HepG2 (cell line): ENCODE measurements around the gene ZFP62. TPM values are rescaled to one million over a fixed set of nuclear protein-coding genes. Genes with fewer than 3 reads are reported as not detected.

Experiments
- ATAC-seq: fragments of 200-7000 bp; cut with Tn5 transposase; 3 replicates; pipeline ENCODE4 v1.9.1; 2020; ENCODE audit warnings: mild to moderate bottlenecking, moderate library complexity
- BruUV-seq: library from RNA; stranded (reverse); fragments of 400-500 nt; replicated peaks from 2 replicates; lab custom pipeline; 2021; lab: Mats Ljungman, UMichigan
- CTCF ChIA-PET: fragments of 300-600 bp; formaldehyde crosslinking; extraction: SDS; loops from one replicate; lab custom pipeline; 2021; ENCODE audit warnings: low total read pairs, inconsistent platforms, low intra/inter-chr PET ratio; lab: Yijun Ruan, JAX
- POLR2A ChIA-PET: fragments of 350-600 bp; sonication (Branson Sonifier 250); formaldehyde crosslinking; loops from one replicate; lab custom pipeline; 2020; ENCODE audit warnings: antibody characterized with exemption, inconsistent platforms; lab: Yijun Ruan, JAX
- DNase-seq: peaks from one replicate; pipeline ENCODE4 v3.0.0-alpha.2; 2015; ENCODE audit warnings: low spot score
- FAIRE-seq: peaks from 3 replicates; lab custom pipeline; 2011; peaks lifted over from hg19 to GRCh38; lab: Jason Lieb, UNC
- H2AFZ ChIP-seq: one replicate; pipeline ENCODE4 v1.6.1; 2011; ENCODE audit warnings: low read length, inconsistent platforms
- H3K27ac ChIP-seq: fragments of 300-600 bp; 3 replicates; pipeline ENCODE4 v1.8.0; 2011; ENCODE audit warnings: mixed run types, mild to moderate bottlenecking, mixed read lengths, low read length, inconsistent platforms; ENCODE audit not compliant: insufficient read depth; ENCODE audit errors: extremely low read length
- H3K27me3 ChIP-seq, 2 experiments: fragments of 200-600 bp in 1 of 2; 2 replicates in 1 of 2; 3 replicates in 1 of 2; pipeline versions ENCODE4 v1.6.0 to v1.8.0; 2011; ENCODE audit warnings: low read length in 2 of 2, mild to moderate bottlenecking in 2 of 2, moderate library complexity in 2 of 2, inconsistent platforms in 1 of 2; ENCODE audit not compliant: insufficient read depth in 2 of 2, control insufficient read depth in 1 of 2
- H3K36me3 ChIP-seq, 2 experiments: fragments of 200-600 bp in 1 of 2; replicated peaks in 1 of 2; 2 replicates in 1 of 2; 3 replicates in 1 of 2; pipeline versions ENCODE4 v1.5.1 to v1.8.0; 2011; ENCODE audit warnings: low read length in 2 of 2, inconsistent platforms in 1 of 2; ENCODE audit not compliant: insufficient read depth in 2 of 2, control insufficient read depth in 1 of 2
- H3K4me1 ChIP-seq: 2 replicates; pipeline ENCODE4 v1.5.1; 2012; ENCODE audit warnings: low read length, inconsistent platforms; ENCODE audit not compliant: insufficient read depth
- H3K4me2 ChIP-seq: 2 replicates; pipeline ENCODE4 v1.6.0; 2011; ENCODE audit warnings: low read depth, low read length, inconsistent platforms
- H3K4me3 ChIP-seq, 3 experiments: fragments of 200-600 bp in 1 of 3; sonication (generic), shearing (Covaris generic) in 1 of 3; replicated peaks in 1 of 3; 2 replicates each; pipeline ENCODE4 v1.5.1; 2011 to 2016; ENCODE audit warnings: low read length in 3 of 3, inconsistent platforms in 2 of 3, low read depth in 2 of 3, mild to moderate bottlenecking in 2 of 3, control low read depth in 1 of 3, mixed read lengths in 1 of 3; ENCODE audit not compliant: insufficient read depth in 1 of 3
- H3K79me2 ChIP-seq: one replicate; pipeline ENCODE4 v1.6.1; 2011; ENCODE audit warnings: low read length, inconsistent platforms; ENCODE audit not compliant: insufficient read depth
- H3K9ac ChIP-seq: 2 replicates; pipeline ENCODE4 v1.6.0; 2011; ENCODE audit warnings: mild to moderate bottlenecking, low read depth, low read length, inconsistent platforms; ENCODE audit not compliant: insufficient read depth
- H3K9me3 ChIP-seq: 2 replicates; pipeline ENCODE4 v1.5.1; 2012; ENCODE audit warnings: mild to moderate bottlenecking, low read length
- H4K20me1 ChIP-seq: 2 replicates; pipeline ENCODE4 v1.6.0; 2011; ENCODE audit warnings: inconsistent platforms, mild to moderate bottlenecking, low read length, moderate library complexity; ENCODE audit not compliant: insufficient read depth
- AGO1 ChIP-seq: fragments of 200-400 bp; formaldehyde crosslinking; IDR thresholded peaks from 2 replicates; pipeline ENCODE4 v1.6.1; 2017; ENCODE audit warnings: mild to moderate bottlenecking, low read depth, low read length, moderate library complexity; ENCODE audit not compliant: poor library complexity, severe bottlenecking
- ASH2L ChIP-seq: fragments of 300-600, 200-600 bp; sonication (generic); IDR thresholded peaks from 2 replicates; pipeline ENCODE4 v1.7.0; 2017; ENCODE audit warnings: low read depth, mild to moderate bottlenecking, moderate library complexity, mixed read lengths, low read length; ENCODE audit not compliant: insufficient read length
- KLF12 ChIP-seq: sonication (generic); formaldehyde crosslinking; IDR thresholded peaks from 2 replicates; pipeline ENCODE4 v1.4.0; 2020; ENCODE audit warnings: missing genetic modification reagents, borderline replicate concordance
- NFYC ChIP-seq: IDR thresholded peaks from 2 replicates; pipeline ENCODE4 v1.6.1; 2016; ENCODE audit warnings: missing genetic modification reagents, missing compliant biosample characterization
- SALL1 ChIP-seq: sonication (generic); formaldehyde crosslinking; IDR thresholded peaks from 2 replicates; pipeline ENCODE4 v1.8.0; 2022; ENCODE audit warnings: mild to moderate bottlenecking, missing genetic modification reagents
- SMYD3 ChIP-seq: sonication (generic); formaldehyde crosslinking; IDR thresholded peaks from 2 replicates; pipeline ENCODE4 v1.8.1; 2023; ENCODE audit warnings: mild to moderate bottlenecking, missing genetic modification reagents
- SUZ12 ChIP-seq: fragments of 150-350 bp; IDR thresholded peaks from 2 replicates; pipeline ENCODE4 v1.6.1; 2014; ENCODE audit warnings: low read depth, low read length
- ZFY ChIP-seq: sonication (generic); formaldehyde crosslinking; IDR thresholded peaks from 2 replicates; pipeline ENCODE4 v1.4.0; 2020; ENCODE audit warnings: missing genetic modification reagents
- ZNF614 ChIP-seq: IDR thresholded peaks from 2 replicates; pipeline ENCODE4 v1.6.1; 2018; ENCODE audit warnings: missing biosample characterization, missing genetic modification reagents, inconsistent platforms, borderline replicate concordance
- ZNF788 ChIP-seq: sonication (generic); formaldehyde crosslinking; IDR thresholded peaks from 2 replicates; pipeline ENCODE4 v1.5.0; 2020; ENCODE audit warnings: mild to moderate bottlenecking, missing genetic modification reagents, borderline replicate concordance
- WGBS: methylation state at CpG from one replicate; pipeline ENCODE4 v1.1.6; 2017; ENCODE audit warnings: low lambda C conversion rate; 5-methylcytosine and 5-hydroxymethylcytosine counted together
- in situ Hi-C: cut with HindIII; loops from 2 replicates; pipeline ENCODE4 v1.10.0; 2017; ENCODE audit warnings: low pct_unique_long_range_greater_than_20kb; ENCODE audit not compliant: extremely low pct_ligation_motif_present
- intact Hi-C: fragments of 100-400 bp; cut with micrococcal nuclease; formaldehyde crosslinking; loops from one replicate; pipeline ENCODE4 v1.10.0; 2022; ENCODE audit not compliant: unreplicated experiment
- polyA plus RNA-seq, 8 experiments: library from polyadenylated mRNA; depleted of rRNA in 3 of 8; stranded (reverse) in 7 of 8; unstranded in 1 of 8; fragments of >200 nt; fragmentation: Illumina TruSeq in 4 of 8; extraction: Trizol in 4 of 8; gene quantifications; 2 replicates each; pipeline versions ENCODE4 v1.2.1 to v1.2.3, GENCODE V29; 2011 to 2016; ENCODE audit warnings: low read depth in 4 of 8, missing spikeins in 1 of 8, mixed read lengths in 1 of 8; ENCODE audit not compliant: insufficient read depth in 1 of 8
- total RNA-seq, 5 experiments: library from RNA; depleted of rRNA; stranded (reverse); fragments of >200 nt; fragmentation: Illumina TruSeq; extraction: Trizol; gene quantifications; 2 replicates each; pipeline ENCODE4 v1.2.3, GENCODE V29; 2016; ENCODE audit warnings: low read depth in 1 of 5
- TF ChIP-seq, protein P1 (sequence below): IDR thresholded peaks from 2 replicates; pipeline ENCODE4 v1.6.1; 2012; ENCODE audit warnings: low read depth, low read length, improper control_type of control experiment
- TF ChIP-seq, protein P2 (sequence below): sonication (generic); formaldehyde crosslinking; IDR thresholded peaks from 2 replicates; pipeline ENCODE4 v1.8.1; 2023; ENCODE audit warnings: mild to moderate bottlenecking, moderate library complexity, missing genetic modification reagents
- TF ChIP-seq, protein P3 (sequence below): sonication (generic); formaldehyde crosslinking; IDR thresholded peaks from 2 replicates; pipeline ENCODE4 v1.4.0; 2020; ENCODE audit warnings: missing genetic modification reagents
- TF ChIP-seq, protein P4 (sequence below): sonication (generic); formaldehyde crosslinking; IDR thresholded peaks from 2 replicates; pipeline ENCODE4 v1.4.0; 2020; ENCODE audit warnings: missing genetic modification reagents, low read depth, mild to moderate bottlenecking, borderline replicate concordance

ZFP62 gene
- total and polyA plus RNA-seq, 2 of the 13 experiments (the other 11 are each of a cell fraction or from before 2014, with no cell fraction given), result 8.2 to 19.4 TPM

DNA sequence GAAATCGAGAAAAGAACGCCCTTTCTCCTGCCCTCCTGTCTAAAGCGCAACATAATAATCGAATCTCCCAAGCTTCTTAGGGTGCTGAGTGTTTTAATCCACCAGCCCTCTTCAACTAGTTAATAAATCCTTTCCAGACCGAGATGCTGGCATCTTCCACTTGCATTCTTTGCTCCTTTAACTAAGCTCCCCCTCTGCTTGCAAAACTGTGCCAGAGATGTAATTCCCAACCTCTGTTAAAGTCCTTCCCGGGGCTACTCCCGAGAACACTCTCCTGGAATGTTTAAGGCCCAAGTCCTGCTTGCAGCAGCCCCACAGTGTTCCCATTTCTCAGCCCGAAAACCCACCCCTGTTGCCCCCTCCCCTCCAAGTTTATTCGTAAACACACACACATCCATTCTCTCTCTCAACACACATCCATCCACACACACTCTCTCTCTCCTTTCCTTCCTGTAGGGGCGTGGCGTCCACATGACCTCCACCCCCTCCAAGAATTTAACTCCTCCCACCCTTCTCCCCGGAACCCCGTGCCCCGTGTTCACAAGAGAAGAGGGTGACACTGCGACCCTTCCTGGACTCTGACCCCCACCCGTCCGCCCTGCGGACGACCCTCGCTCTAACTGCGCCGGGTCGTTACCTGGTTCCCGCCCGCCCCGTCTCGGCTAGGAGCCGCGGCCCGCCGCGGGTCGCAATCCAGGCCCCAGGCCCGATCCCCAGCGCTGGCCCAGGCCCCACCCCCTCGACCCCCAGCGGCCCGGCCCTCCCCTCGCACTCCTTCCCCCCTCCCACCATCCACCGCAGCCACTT, 51.5 kb downstream of the ZFP62 start (continued):
- TF ChIP-seq, protein P1, sequence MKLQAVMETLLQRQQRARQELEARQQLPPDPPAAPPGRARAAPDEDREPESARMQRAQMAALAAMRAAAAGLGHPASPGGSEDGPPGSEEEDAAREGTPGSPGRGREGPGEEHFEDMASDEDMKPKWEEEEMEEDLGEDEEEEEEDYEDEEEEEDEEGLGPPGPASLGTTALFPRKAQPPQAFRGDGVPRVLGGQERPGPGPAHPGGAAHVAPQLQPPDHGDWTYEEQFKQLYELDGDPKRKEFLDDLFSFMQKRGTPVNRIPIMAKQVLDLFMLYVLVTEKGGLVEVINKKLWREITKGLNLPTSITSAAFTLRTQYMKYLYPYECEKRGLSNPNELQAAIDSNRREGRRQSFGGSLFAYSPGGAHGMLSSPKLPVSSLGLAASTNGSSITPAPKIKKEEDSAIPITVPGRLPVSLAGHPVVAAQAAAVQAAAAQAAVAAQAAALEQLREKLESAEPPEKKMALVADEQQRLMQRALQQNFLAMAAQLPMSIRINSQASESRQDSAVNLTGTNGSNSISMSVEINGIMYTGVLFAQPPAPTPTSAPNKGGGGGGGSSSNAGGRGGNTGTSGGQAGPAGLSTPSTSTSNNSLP, result peak; percentile 3; the same call in 1 of the 2 replicates
- TF ChIP-seq ZNF788 (CRISPR knock-in tag) (0 out of 2 replicates have a peak, but pooled peaks have one; percentile 18), AGO1 (no peak), SALL1 (CRISPR knock-in tag) (no peak), SMYD3 (CRISPR knock-in tag) (no peak)
- TF ChIP-seq, all 625 proteins: peak for 80

DNA sequence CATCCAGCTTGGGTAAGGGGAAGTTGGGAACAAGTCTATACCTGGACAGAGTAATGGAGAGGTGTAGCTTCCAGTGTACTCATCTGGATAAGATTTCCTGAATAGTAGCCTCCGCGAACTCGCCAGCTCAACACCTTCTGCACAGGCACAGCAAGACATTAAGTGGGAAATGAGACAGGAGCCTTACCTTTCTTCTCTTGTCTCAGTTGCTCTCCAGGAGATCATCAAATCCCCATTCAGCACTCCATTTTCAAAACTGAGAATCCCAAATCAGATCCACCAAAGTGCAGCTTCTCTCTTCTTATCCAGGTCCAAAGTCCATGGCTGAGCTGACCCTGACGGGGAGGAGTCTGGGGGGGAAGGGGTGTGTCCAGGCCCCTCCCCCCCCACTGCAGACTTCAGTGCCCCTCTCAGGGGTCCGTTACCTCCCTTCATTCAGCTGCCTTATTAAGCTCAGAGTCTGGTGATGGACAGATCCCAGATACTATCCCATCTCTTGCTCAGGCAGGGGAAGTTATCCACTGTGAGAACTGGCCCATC, 52.5 kb downstream of the ZFP62 start:
- Histone ChIP-seq H3K27ac (peak overlapping the region; percentile 100), H3K4me1 (peaks cover 65% of the 10 kb centered on the region), H4K20me1 (peaks cover 31% of the 10 kb centered on the region), H3K79me2 (peaks cover 56% of the 10 kb centered on the region), H3K9me3 (no peaks in the 10 kb centered on the region), H3K36me3 (peaks cover 0 to 3% of the 10 kb centered on the region in 2 experiments; a peak in 1 of 5 replicates), H3K4me2 (peak overlapping the region; percentile 79), H3K9ac (peak overlapping the region; percentile 89), H3K27me3 (no peaks in the 10 kb centered on the region; a peak in 1 of 5 replicates), H2AFZ (no peak overlapping the region), H3K4me3 (peak overlapping the region; percentile 72 to 85 (median 79))
- peak; percentile 70 for FAIRE-seq
- in situ Hi-C loops, result no loop called here
- ChIA-PET CTCF (no interaction called here), POLR2A (interaction anchor here (0.5 to 3.3 kb wide), 9 partner anchors 8 to 77 kb away, joined by 3 to 14 read pairs (median 4); partner anchors contain the start of gene ZFP62)
- 11% methylated on average over 4 of the region's 5 CpGs for WGBS
- peak; percentile 74 for DNase-seq
- ATAC-seq, result peak; percentile 1; the same call in 2 of the 3 replicates
- intact Hi-C loops, result no loop called here
- no TSS peak for BruUV-seq
- TF ChIP-seq, protein P2, sequence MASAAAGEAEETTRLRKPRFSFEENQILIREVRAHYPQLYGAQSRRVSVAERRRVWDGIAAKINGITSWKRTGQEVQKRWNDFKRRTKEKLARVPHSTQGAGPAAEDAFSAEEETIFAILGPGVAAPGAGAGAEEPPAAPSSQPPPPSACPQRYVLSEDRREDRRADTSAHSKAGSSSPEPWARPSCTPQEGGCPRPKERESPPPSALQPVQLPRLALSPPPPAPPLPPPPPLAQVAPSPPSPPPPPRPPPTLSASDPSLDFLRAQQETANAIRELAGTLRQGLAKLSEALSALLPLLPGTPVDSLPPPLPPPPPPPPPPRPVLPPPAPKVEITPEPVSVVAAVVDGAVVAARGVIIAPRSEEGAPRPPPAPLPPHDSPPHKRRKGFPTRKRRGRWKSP (CRISPR knock-in tag), result 0 out of 2 replicates have a peak, but pooled peaks have one; percentile 26
- TF ChIP-seq KLF12, result peak; percentile 71; the same call in 1 of the 2 replicates
- TF ChIP-seq, protein P3, sequence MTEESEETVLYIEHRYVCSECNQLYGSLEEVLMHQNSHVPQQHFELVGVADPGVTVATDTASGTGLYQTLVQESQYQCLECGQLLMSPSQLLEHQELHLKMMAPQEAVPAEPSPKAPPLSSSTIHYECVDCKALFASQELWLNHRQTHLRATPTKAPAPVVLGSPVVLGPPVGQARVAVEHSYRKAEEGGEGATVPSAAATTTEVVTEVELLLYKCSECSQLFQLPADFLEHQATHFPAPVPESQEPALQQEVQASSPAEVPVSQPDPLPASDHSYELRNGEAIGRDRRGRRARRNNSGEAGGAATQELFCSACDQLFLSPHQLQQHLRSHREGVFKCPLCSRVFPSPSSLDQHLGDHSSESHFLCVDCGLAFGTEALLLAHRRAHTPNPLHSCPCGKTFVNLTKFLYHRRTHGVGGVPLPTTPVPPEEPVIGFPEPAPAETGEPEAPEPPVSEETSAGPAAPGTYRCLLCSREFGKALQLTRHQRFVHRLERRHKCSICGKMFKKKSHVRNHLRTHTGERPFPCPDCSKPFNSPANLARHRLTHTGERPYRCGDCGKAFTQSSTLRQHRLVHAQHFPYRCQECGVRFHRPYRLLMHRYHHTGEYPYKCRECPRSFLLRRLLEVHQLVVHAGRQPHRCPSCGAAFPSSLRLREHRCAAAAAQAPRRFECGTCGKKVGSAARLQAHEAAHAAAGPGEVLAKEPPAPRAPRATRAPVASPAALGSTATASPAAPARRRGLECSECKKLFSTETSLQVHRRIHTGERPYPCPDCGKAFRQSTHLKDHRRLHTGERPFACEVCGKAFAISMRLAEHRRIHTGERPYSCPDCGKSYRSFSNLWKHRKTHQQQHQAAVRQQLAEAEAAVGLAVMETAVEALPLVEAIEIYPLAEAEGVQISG (CRISPR knock-in tag), result peak; percentile 40; the same call in 1 of the 2 replicates
- peak; percentile 38; the same call in 1 of the 2 replicates for TF ChIP-seq ZFY
- no peak for TF ChIP-seq SUZ12
- TF ChIP-seq ZNF614 (CRISPR knock-in tag), result no peak
- TF ChIP-seq ASH2L, result peak; percentile 65
- no peak for TF ChIP-seq NFYC (CRISPR knock-in tag)
- TF ChIP-seq, protein P4, sequence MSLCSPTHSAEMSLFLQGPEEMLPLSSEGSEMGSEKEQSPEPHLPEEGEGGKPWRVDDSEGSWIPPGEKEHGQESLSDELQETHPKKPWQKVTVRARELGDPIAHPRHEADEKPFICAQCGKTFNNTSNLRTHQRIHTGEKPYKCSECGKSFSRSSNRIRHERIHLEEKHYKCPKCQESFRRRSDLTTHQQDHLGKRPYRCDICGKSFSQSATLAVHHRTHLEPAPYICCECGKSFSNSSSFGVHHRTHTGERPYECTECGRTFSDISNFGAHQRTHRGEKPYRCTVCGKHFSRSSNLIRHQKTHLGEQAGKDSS (CRISPR knock-in tag), result peak; percentile 18; the same call in 1 of the 2 replicates
